NCI-H187 (cell line): ENCODE measurements around the gene FAM151B.
"Not testable (repeated sequence)": the region's sequence is repeated elsewhere in the genome, so short reads cannot be mapped to it uniquely, and the experiment has no call there.

Source experiments
- DNase-seq, 2 experiments: peaks; one replicate each; lab custom pipeline; 2025; lab: John Stamatoyannopoulos, UW

Gene FAM151B

GRCh38 chr5:80504833-80505232, 16.9 kb downstream of the FAM151B start:
- DNase-seq = no peak

- no peak for DNase-seq
These were observed 19.8 kb downstream of the FAM151B start for GRCh38 chr5:80507663-80508062.

DNA sequence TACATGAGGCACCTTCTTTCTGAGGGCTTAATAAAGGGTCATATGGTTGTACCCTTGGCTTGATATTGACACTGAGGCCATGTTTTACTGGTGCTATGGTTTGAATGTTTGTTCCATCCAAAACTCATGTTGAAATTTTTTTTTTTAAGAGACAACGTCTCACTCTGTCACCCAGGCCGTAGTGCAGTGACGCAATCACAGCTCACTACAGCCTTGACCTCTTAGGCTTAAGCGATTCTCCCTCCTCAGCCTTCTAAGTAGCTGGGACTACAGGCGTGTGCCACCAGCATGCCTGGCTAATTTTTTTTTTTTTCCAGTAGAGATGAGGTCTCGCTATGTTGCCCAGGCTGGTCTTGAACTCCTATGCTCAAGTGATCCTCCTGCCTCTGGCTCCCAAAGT, 20.9 kb downstream of the FAM151B start:
- DNase-seq = no peak

DNA sequence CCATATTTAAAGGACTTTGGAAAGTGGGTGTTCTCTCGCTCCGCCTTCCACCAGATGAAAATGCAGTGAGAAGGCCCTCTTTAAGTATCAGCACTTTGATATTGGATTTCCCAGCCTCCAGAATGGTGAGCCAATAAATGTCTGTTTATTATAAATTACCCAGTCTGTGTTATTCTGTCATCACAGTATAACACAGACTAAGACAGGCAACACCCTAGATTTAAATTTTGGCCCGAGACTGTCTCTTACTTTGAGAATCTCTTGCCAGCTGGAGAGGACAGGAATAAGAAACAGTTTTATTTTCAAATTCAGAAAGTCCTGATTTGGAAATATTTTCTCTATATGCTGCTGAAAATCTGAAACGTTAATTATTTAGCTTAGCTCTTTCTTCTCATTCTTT, 21.5 kb downstream of the FAM151B start:
- no peak for DNase-seq

DNA sequence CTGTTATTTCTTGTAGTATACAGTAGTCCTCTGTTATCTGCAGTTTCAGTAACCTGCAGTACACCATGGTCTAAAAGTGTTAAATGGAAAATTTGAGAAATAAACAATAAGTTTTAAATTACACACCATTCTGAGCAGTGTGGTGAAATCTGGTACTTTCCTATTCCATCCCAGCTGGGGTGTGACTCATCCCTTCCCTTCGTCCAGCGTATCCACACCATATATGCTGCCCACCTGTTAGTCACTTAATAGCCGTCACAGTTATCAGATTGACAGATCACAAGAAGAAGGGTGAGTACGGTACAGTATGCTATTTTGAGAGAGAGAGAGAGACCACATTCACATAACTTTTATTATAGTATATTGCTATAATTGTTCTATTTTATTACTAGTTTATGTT, 28.9 kb downstream of the FAM151B start:
- DNase-seq = no peak

- DNase-seq = no peak
These were observed 52.8 kb downstream of the FAM151B start for GRCh38 chr5:80540691-80541090.

GRCh38 chr5:80541392-80541791, 53.5 kb downstream of the FAM151B start:
- DNase-seq = no peak

DNA sequence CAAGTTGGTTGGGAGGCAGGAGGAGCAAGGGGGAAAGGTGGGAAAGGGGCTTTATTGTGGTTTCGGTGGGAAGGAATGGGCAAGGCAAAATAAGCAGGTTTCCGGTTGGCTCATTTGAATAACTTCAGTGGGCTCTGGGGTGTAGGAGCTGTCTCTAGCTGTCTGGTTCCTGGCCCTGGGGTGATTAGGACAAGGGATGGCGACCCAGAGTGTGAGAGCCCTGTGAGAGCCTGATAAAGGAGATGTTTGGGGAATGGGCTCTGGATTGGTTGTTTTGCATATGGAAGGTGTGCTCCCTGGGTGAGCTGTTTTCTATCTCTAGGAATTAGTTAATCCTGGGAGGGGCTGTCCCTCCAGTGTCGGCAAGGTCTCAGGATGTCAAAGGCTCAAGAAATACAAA, 66.7 kb downstream of the FAM151B start:
- DNase-seq = no peak

- DNase-seq = no peak
These were observed 67.2 kb downstream of the FAM151B start for GRCh38 chr5:80555099-80555498.

GRCh38 chr5:80559244-80559643, 71.3 kb downstream of the FAM151B start:
- DNase-seq = no peak

DNA sequence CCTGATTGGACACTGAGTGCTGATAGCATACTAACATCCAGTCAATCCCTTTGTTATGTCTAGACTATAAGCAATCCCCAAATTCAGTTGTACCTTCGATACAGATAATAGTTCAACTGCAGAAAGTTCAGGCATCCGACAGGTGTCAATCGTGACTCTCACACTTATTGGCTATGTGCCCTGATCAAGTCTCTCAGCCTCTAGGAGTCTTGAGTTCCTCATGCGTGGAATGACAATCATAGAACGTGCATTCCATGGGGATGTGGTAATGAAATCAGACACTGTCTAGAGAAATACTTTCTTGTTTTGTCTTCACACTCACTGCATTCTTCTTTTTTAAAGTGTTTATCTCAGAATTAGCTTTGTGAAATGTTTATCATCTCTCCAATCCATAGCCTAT, 77.4 kb downstream of the FAM151B start:
- no peak for DNase-seq

DNA sequence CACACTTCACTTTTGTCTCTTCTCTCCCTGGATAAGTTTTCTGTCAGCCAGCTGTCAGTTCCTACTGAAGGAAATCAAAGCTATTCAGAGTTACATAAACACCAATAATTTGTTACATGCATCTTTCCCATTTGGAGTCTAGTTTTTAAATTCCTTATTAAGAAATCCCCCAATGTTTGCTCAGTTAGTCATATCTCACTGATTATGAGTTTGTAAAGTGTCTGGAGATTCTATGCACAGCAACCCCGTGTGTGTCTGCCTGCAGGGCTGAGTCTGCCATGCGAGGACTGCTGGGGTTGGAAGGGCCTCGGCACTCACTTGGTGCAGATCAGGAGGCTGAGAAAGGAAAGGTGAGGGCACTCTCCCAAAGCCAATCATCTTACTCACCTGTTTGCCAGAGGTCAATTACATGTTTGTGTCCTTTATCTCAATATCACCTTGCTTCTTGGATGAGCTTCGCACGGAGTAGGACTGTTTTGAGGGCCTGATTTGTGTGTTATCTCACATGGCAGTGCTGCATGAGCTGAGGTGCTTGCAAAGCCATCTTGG, 78.9 kb downstream of the FAM151B start:
- no peak for DNase-seq

DNA sequence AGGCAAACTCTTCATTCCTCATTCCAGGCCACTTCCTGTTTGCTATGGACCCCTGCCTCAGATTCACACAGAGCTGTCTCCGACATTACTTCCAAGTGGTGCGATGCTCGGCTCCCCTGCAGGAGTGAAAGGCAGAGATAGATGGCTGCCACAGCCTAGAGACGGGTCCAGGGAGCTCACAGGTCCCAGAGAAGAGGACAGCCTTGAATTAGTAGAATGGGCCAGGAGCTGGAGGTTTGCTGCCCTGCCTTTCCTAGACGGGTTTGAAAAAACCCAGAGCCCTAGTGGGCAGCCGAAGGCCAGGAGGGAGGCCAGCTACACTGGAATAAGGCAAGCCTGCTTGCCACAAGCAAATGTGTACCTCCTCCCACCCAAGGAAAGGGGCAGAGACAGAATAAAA, 80.4 kb downstream of the FAM151B start:
- no peak for DNase-seq

GRCh38 chr5:80569086-80569960, 81.4 kb downstream of the FAM151B start:
- DNase-seq = no peak

- DNase-seq = no peak
These were observed 82.3 kb downstream of the FAM151B start, which contains the start of gene ANKRD34B for GRCh38 chr5:80569961-80570786. Gene ANKRD34B, minus strand, starts transcription at chr5:80570280. Its CDS starts 10,261 bp downstream, at chr5:80560019.

DNA sequence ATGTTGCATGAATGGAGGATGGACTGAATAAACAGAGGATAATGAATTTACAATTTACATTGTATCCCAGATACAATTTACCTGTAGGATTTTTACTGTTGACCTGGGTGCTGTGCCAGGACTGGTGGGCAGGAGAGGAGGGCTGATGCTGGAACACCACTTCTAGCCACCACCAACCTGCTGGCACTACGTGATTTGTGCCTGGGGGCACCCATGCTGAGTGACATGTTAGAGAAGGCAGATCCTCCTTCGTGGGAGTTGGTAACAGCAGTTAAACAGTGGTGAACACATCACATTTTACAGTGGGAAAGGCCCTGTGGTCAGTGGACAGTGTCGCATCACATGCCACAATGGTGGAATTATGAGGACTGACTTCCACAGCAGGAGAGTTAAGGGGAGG, 85.2 kb downstream of the FAM151B start:
- no peak for DNase-seq

DNA sequence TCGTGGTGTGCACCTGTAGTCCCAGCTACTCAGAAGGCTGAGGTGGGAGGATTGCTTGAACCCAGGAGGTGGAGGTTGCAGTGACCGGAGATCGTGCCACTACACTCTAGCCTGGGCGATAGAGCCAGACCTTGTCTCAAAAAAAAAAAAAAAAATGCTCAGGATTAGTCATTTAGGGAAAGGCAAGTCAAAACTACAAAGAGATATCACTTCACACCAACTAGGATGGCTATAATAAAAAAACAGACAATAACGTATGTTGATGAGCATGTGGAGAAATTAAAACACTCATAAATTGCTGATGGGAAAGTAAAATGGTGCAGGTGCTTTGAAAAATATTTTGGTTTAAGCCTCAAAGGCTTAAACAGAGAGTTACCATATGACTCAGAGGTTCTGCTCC, 88.5 kb downstream of the FAM151B start:
- DNase-seq = no peak

- no peak for DNase-seq
These were observed 89.8 kb downstream of the FAM151B start for GRCh38 chr5:80577707-80578106.

DNA sequence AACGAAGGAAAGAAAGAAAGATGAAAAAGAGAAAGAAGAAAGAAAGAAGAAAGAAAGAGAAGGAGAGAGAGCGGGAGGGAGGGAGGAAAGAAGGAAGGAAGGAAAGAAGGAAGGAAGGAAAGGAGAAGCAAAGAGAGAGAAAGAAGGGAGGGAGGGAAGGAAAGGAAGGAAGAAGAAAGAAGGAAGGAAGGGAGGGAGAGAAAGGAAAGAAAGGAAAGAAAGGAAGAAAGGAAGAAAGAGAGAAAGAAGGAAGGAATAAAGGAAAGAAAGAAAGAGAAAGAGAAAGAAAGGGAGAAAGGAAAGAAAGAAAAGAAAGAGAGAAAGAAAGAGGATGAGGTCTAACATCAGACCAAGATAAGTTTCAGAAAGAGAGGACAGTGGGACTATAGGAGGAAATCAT, 91.2 kb downstream of the FAM151B start:
- no peak for DNase-seq

GRCh38 chr5:80580291-80580690, 92.4 kb downstream of the FAM151B start:
- DNase-seq = not testable (repeated sequence)

DNA sequence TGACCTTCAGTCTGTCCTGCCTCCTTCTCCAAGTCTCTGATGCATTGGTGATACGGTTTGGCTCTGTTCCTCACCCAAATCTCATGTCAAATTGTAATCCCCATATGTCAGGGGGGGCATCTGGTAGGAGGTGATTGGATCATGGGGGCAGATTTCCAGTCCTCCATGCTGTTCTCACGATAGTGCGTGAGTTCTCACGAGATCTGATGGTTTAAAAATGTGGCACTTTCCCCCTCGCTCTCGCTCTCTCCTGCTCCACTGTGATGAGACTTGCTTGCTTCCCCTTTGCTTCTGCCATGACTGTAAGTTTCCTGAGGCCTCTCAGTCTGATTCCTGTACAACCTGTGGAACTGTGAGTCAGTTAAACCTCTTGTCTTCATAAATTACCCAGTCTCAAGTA, 96.9 kb downstream of the FAM151B start:
- no peak for DNase-seq

- no peak for DNase-seq
These were observed 101.1 kb downstream of the FAM151B start for GRCh38 chr5:80588858-80589540.
